GM19452 (cell line): ENCODE results near the gene AQP2.

ENCODE experiments used
- ATAC-seq: cut with Tn5 transposase; IDR thresholded peaks from one replicate; pipeline ENCODE4 v1.9.1; 2021; ENCODE audit not compliant: unreplicated experiment

Gene AQP2

DNA sequence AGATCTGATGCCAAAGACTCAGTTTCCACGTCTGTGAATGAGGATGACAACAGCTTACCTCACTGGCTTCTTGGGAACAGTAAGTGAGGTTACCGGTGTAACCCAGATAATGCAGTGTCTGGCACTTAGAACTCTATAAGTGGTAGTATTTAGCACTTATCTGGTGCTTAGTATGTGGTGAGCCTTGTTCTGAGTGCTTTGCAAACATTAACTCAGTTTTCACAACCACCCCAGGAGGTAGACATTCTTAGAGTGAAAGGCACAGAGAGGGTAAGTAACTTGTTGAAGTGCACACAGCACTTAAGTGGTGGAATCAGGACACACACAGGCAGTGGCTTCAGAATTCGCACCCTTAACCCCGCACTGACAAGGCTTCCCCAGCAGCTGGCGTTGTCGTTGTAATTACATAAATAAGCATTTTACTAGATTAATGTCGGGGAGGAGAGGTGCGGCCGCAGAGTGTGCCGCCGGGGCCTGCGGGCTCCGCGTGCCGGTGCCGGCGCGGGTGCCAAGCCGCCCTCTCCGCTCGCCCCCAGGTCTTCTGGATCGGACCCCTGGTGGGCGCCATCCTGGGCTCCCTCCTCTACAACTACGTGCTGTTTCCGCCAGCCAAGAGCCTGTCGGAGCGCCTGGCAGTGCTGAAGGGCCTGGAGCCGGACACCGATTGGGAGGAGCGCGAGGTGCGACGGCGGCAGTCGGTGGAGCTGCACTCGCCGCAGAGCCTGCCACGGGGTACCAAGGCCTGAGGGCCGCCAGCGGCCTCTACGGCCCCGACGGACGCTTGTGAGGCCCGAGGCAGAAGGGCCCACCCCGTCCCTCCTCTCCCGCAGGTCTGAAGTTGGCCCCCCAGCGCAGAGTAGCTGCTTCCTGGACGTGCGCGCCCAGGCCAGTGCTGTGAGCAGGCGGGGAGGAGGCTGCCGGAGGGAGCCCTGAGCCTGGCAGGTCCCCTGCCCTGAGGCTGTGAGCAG lies 4.6 kb downstream of the AQP2 start:
- ATAC-seq: no peak

DNA sequence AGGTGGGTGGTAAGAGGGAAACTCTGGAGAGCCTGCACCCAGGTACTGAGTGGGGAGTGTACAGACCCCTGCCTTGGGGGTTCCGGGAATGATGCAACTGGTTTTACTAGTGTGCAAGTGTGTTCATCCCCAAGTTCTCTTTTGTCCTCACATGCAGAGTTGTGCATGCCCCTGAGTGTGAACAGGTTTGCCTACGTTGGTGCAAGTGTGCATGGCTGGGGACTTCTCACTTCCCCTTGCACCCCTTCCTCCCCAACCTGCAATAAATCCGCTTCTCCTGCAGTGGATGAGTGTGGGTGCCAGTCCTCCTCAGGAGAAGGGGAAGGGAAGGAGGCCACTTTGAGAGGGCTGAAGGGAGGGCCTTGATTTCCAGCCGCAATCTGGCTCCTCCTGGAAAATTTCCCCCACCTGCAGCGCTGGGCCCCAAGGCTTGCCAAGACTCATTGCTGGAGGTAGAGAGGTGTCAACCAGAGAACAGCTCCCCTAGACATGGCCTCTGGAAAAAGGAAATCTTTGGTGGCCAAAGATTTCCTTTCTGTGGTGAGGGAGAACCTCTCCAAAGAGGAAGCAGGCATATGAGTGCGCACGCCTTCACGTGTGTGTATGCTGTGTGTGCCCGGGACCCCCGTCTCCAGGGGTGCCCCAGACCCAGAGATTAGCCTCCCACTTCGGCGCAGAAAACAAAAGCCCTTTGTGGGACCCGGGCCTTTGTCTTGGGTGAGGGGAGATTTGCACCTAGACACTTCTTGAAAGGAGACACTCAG lies 5.5 kb downstream of the AQP2 start:
- no peak for ATAC-seq

DNA sequence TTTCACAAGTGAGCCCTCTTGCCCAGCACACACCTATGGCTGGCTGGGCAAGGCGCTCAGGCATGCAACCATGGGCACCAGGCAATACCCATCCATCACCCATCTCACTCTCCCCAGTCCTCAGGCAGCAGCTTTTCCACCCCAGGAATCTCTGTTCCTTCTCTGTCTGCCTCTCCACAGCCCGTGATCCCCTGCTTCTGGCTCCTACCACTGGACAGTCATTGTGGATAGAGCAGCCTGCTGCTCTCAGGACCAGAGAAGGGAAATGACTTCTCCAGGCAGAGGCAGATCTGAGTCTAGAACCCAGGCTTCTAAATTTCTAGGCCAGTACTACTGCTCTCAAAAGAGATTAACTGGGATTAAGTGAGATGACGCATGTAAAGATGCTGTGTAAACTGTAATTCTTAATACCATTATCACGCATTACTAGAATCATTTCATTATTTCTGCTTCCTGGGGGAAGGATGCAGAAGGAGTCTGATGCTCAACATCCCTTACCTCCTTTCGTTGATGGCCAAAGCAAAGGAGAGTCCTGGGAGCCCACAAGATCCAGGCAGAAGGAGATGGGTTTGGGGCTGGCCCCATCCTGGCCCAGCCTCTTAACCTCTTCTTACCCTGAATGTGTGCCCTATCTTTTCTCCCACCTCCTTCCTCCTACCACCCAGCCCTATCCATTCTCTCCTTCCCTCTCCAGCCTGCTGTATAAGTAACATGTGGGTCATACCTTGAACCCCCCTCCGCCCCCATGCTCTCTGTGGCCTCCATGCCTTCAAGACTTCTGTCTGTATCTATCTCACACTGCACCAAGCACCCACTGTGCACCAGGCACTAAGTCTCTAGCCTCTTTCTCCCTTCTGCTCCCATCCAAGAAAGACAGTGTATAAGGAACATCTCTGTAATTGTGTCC lies 6.4 kb downstream of the AQP2 start:
- ATAC-seq: no peak

DNA sequence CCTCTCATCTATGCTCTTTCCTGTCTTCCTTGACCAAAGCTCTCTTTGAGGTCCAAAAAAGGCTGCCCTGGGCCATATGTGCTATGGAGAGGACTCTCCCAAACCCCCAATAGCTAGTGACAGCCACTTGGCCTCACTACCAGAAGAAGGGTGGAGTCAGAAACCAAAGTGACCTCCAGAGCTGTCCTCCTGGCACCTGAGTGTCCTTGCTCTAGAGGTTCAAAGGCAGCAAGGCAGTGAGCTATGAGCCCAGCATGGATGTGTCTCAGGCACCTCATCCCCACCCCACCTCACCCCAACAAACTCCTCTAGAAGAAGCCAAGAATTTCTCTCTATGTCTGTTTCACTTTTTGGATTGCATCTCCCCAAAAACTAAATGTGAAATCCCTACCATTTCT lies 7.0 kb downstream of the AQP2 start:
- no peak for ATAC-seq

DNA sequence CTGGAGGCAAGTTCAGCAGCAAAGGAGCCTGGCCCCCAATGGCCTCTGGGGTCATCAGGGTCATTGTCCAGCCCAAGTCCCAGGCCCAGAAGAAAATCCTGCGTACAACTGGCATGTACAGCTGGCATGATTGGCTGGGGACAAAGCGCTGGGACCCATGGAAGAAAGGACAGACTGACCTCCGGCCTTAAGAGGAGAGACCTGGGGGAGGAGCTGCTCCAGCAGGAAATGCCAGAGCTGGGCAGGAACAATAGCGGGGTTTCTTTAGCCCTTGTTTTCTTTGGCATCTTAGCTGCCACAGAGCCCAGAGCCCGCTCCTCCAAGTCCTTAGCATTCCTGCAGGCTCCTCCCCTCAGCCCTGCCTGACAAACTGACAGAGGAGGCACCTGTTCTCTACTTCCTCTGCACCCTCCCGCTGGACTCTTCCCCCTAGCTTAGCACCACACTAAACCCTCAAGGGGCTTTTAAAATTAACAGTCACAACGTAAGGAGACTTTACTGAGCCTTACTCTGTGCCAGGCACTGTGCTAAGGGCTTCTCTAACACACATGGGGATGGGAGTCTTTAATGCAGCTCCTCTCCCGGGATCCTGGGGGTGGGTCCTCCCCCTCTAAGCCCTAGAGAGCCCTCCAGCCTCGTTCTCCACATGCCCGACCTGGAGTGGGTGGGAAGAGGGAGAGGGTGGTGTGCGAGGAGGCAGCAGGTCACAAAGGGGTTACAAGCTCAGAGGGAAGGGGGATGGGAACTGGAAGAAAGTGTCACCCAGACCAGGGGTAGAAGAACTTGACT lies 9.3 kb downstream of the AQP2 start:
- ATAC-seq: no peak

DNA sequence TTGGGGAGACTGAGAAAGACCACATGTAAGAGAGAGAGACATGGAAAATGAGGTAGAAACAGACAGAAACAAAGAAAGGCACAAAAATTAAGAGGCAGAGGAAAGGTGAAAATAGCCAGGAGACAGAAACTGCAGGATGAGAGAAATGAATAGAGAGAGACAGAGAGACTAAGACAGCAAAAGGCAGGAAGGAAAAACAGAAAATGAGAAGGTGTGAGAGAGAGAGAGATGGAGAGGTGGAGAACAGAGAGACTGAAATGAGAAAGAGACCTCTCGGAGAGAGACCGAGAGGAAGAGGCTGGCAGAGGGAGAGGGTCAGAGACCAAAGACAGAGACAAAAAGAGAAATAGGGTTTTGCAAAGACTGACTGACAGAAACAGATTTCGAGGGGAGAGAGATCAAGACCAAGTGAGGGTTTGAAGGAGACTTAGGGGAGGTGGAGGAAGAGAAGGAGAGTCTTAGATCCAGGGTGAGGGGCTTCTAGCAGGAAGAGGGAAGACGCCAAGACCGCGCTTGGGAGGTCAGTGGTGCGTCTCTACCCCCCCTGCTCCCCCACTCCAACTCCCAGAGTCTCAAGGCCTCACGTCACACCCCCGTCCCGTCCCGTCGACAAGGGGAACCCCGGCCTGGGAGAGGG lies 10.1 kb downstream of the AQP2 start:
- no peak for ATAC-seq

DNA sequence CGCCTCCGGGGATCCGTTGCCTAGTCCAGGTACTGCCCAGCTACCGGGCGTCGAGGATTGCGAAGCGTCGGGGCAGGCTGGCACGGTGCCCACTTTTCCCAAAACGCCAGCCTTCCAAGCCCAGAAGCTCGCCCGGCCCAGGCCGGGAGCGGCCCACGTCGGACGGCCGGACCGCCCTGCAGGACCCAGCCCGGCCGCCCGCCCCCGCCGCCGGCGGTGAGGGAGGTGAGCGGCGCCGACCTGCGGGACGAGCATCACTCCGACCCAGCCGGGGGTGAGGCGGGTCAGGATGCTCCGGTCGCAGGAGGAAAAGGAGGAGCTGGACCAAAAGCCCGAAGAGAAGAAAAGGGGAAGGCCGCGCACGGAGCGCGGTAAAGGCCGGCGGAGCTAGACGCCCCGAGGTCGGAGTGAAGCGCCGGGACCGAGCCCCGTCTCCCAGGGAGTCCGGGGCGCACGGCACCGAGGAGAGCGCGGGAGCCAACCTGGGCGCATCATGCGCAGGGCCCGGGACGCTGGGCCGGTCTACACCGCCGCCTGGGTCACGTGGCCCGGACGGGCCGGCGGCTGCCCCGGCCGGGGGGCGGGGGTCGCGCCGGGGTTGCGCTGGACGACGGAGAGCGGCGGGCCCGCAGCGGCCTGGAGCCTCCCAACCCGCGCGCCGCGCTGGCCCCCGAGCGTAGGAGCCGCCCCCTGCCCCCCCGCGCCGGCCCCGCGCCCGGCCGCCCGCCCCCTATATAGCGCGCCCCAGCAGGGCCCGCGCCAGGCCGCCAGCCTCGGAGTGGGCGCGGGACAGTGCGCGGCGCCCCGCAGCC lies 10.8 kb downstream of the AQP2 start, which contains the start of gene AQP5:
Gene AQP5 (plus strand): TSS at position 762 of the 812 bp plus-strand sequence. CDS start 146 bp downstream, outside the sequence.
- no peak for ATAC-seq

DNA sequence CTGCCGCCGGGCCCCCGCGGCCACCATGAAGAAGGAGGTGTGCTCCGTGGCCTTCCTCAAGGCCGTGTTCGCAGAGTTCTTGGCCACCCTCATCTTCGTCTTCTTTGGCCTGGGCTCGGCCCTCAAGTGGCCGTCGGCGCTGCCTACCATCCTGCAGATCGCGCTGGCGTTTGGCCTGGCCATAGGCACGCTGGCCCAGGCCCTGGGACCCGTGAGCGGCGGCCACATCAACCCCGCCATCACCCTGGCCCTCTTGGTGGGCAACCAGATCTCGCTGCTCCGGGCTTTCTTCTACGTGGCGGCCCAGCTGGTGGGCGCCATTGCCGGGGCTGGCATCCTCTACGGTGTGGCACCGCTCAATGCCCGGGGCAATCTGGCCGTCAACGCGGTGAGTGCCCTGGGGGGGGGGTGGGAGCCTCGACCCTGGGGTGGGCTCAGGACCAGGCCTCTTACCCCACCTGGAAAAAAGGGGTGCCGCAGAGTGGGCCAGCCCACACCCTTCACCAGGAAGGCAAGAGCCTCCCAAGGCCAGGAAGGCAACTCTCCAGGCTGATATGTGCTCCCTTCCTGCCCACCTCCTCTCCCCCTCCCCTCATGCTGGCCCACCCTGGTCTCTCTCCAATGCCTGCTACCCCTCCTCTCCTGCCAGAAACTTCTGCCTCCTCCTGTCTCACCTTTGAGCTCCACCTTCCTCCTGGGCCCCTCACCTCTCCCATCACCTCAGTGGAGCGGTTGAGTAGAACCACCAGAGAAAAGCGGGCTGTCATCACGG lies 11.6 kb downstream of the AQP2 start:
- ATAC-seq: no peak

DNA sequence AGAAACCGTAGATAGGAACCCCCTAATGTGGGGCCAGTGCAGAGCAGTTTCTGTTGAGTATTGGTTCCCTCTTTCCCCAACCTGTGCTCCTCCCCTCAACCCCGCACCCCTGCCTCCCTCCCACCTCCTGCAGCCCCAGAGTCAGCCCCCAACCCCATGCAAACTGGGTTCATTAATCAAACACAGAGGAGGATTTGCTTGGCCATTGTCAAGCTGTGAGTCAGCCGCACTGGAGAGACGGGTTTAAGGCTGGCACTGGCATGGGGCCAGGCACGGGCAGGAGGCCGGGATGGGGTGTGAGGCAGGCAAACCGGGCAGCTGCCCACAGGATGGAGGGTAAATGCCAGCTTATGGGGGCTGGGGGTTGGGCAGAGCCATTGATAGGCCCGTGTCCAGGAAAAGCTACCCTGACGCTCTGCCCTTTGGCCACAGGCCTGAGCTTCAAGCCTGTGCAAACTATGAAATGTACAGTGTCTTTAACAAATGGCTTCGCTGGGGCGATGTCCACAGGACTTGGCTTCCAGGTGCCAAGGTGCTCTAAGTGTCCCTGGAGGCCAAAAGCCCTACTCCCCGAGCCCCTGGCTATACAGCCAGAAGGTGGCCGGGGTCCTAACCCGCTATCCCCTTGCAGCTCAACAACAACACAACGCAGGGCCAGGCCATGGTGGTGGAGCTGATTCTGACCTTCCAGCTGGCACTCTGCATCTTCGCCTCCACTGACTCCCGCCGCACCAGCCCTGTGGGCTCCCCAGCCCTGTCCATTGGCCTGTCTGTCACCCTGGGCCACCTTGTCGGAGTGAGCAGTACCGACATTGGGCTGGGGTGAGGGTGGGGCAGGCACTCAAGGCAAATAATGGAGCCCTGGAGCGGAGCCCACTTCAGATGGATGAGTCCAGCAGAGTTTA lies 12.6 kb downstream of the AQP2 start:
- no peak for ATAC-seq

DNA sequence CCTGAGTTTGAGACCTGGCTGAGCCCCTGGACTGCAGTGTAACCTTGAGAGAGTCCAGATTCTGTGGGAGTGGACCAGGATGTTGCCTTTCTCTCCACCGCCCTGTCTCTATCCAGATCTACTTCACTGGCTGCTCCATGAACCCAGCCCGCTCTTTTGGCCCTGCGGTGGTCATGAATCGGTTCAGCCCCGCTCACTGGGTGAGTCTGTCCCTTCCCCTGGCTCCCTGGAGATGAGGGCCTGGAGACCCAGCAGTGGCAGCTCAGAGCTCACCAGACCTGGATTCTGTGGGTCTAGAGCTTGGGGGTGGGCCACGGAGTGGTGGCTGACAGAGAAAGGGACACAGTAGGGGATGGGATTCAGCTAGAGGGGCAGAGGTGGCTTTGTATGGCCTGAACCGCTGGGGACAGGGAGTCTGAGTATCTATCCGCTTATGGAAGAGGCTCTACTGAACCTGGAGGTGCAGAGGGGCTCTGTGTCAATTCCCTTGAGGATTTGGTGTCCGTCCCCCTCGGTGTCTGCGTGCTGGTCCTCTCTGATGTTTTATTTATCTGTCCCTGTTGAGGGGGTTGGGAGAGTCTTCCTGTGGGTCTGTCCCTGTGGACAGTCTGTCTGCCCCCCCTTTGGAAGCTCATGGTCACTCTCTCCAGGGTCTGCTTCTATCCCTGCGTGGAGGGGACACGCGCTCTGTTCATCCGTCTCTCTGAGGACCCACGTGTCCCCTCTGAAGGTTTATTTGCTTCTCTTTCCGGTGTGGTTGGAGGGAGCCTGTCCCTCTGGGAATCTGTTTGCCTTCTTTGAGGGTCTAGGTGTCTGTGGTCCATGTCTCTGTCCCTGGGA lies 13.7 kb downstream of the AQP2 start:
- ATAC-seq: no peak

DNA sequence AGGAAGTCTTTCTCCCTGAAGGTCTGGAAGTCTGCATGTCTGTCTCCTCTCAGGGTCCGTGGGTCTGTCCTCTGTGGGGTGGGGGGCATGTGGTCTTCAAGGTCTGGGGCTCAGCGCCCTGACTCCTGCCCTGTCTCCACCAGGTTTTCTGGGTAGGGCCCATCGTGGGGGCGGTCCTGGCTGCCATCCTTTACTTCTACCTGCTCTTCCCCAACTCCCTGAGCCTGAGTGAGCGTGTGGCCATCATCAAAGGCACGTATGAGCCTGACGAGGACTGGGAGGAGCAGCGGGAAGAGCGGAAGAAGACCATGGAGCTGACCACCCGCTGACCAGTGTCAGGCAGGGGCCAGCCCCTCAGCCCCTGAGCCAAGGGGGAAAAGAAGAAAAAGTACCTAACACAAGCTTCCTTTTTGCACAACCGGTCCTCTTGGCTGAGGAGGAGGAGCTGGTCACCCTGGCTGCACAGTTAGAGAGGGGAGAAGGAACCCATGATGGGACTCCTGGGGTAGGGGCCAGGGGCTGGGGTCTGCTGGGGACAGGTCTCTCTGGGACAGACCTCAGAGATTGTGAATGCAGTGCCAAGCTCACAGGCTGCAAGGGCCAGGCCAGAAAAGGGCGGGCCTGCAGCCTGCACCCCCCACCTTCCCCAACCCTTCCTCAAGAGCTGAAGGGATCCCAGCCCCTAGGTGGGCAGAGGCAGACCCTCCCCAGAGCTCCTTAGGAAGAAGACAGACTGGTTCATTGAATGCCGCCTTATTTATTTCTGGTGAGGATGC lies 14.5 kb downstream of the AQP2 start:
- ATAC-seq: no peak

DNA sequence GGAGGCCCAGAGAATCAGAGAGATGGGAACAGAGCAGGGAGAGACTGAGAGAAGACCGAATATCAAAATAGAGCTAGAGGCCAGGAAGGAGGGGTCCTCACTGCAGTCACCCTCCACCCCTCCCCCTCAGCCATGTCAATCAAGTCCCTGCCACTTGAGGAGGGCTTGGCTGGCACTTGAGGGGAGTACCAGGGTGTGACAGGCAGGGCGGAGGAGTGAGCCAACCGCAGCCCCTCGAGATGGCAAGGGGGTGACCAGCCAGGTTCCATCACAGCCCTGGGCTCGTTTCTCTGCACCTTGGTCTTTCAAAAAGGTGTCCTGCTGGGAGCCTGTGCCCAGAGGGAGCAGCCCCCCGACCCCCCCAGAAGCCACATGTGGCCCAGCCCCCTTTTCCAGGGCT lies 15.3 kb downstream of the AQP2 start:
- ATAC-seq: no peak

DNA sequence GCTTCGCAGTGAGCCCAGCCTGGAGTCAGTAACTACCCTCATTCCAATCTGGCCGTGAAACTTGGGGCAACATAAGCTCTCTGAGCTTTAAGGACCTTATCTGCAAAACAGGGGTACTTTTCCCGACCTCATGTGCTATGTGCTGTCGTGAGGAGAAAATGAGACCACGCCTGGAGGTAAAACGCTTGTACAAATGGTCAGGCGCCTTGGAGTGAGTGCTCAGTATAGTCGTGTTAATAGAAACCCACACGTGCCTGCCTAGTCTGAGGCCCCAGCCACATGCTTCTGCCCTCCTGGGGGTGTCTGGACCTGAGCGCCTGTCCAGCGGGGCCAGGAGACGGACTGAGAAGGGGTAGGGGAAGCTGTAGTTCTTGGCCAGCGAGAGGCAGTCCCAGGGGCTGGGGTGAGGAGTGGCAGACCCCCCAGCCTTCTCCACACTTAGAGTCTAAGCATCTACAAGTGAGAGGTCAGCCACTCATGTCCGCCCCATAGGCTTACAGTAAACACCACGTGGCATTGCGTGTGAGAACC lies 16.0 kb downstream of the AQP2 start:
- no peak for ATAC-seq

DNA sequence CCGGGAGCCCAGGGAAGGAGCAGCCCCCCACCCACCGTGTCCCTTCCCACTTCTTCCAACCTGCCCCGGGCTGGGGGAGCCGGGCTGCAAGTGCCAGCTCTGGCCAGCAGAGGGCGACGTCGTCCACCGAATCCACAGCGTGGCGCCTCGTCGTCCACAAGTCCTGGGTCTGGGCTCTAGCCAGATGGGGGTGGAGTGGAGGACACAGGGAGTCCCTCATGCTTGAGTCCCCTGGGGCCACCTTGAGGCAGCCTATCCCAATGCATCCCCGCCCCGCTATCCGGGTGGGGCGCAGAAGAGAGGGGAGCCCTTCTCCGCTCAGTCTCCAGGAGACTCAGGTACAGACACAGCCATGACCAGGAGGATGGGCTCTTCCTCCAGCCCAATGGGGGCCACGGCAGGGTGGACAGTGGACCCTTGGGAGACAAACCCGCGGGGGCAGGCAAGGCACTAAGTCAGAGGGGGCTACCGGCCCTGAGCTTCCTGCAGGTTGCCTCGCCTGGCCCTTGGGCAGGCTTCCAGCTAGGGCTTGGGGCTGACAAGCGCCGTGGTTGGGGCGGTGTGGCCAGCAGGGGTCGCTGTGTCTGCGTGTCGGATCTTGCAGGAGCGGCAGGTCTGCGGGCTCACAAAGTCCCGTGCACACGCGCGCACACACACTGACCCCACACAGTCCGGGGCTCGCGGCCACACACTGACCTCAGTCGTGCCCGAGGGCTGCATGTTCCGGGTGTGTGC lies 16.7 kb downstream of the AQP2 start:
- ATAC-seq: no peak
